ENCODE measurements around the gene HTR1B.

Gene HTR1B

DNA sequence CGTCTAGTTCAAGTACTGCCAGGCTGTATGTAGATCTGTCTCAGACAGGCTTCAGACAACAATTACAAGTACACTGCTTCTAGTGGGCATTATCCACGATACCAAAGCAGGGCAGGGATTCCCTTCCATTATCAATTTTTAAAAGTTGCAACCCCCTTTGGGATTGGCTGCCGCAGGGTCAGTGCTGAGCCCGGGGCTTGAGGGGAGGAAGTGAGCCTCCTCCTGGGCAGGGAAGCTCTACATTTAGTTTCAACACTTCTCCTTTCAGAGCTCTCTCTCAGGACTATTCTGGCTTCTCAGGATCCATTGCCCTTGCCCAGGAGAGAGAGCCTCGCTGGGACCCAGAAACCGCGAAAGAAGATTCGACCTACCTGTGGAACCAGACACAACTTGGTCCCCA lies 1.5 kb downstream of the HTR1B start:
- Histone ChIP-seq H3K36me3 (ENCODE audit: control insufficient read depth in 1 of 2, insufficient read depth in 2 of 2, low read depth in 1 of 2, low read length in 2 of 2) (no peaks in the 10 kb centered on the region), H2BK12ac (ENCODE audit: low read length in 2 of 2) (peak overlapping the region in 1 of 2 experiments; percentile 46), H3K27ac (ENCODE audit: low read length, poor library complexity, severe bottlenecking) (no peak overlapping the region), H4K91ac (ENCODE audit: low read length) (no peak overlapping the region), H2AFZ (ENCODE audit: low read depth, low read length) (peak overlapping the region; percentile 47), H3K9me3 (ENCODE audit: control insufficient read depth, low read length) (peaks cover 4% of the 10 kb centered on the region), H3K4ac (ENCODE audit: low read depth in 1 of 2, low read length in 2 of 2) (peak overlapping the region in 1 of 2 experiments; percentile 76), H2BK120ac (ENCODE audit: low read depth, low read length) (no peak overlapping the region), H3K9ac (ENCODE audit: low read length) (no peak overlapping the region), H3K14ac (ENCODE audit: low read length in 2 of 2) (peak overlapping the region in 1 of 2 experiments; percentile 37), H3K27me3 (ENCODE audit: control insufficient read depth in 1 of 2, insufficient read depth in 1 of 2, low read length in 2 of 2) (peaks cover 3 to 50% of the 10 kb centered on the region in 2 experiments), H3K4me1 (ENCODE audit: control insufficient read depth, insufficient read depth, low read depth, low read length) (peaks cover 24% of the 10 kb centered on the region), H2BK5ac (ENCODE audit: low read depth, low read length, poor library complexity, severe bottlenecking) (no peak overlapping the region), H3K18ac (ENCODE audit: low read depth in 1 of 2, low read length in 2 of 2) (peak overlapping the region in 1 of 2 experiments; percentile 34), H3K4me2 (ENCODE audit: low read length, poor library complexity, severe bottlenecking) (no peak overlapping the region), H3K79me1 (replicated peaks; ENCODE audit: low read length, poor library complexity, severe bottlenecking) (peaks cover 1% of the 10 kb centered on the region), H2AK5ac (ENCODE audit: low read length, severe bottlenecking) (no peak overlapping the region), H3K4me3 (ENCODE audit: insufficient read depth in 1 of 2, low read depth in 1 of 2, low read length in 2 of 2) (no peak overlapping the region), H3K23ac (ENCODE audit: low read length in 2 of 2) (no peak overlapping the region), H4K8ac (ENCODE audit: low read length) (no peak overlapping the region), H2BK15ac (ENCODE audit: low read depth, poor library complexity, severe bottlenecking) (no peak overlapping the region)
- DNase-seq = peak; percentile 30
- WGBS = 76% methylated on average over 8 of the region's 8 CpGs

DNA sequence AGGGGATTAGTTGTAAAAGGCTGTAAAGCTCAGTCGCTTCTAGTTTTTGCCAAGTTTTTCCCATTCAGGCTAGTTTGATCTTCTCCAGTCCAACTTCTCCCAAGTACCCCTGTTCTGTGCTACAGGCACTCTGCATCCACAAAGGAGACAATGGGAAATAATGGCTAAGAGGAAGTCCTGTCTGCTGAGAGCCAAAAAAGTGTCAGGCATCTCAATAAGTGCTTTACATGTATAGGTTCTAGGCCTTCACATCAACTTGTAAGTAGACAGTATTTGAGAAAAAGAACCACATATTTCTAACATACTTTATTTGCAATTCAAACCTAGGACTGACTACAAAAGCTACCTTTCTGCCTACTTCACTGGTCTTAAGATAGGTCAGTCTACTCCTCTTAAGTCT lies 4.9 kb downstream of the HTR1B start:
- H3K9ac ChIP-seq (ENCODE audit: low read length) = no peak overlapping the region
- no peaks in the 10 kb centered on the region for H3K36me3 ChIP-seq (ENCODE audit: control insufficient read depth in 1 of 2, insufficient read depth in 2 of 2, low read depth in 1 of 2, low read length in 2 of 2)
- no peak for DNase-seq
- H2BK12ac ChIP-seq (ENCODE audit: low read length in 2 of 2) = no peak overlapping the region
- H3K9me3 ChIP-seq (ENCODE audit: control insufficient read depth, low read length) = peaks cover 4% of the 10 kb centered on the region
- no peak overlapping the region for H2AK5ac ChIP-seq (ENCODE audit: low read length, severe bottlenecking)
- no peak overlapping the region for H2AFZ ChIP-seq (ENCODE audit: low read depth, low read length)
- no peak overlapping the region for H3K27ac ChIP-seq (ENCODE audit: low read length, poor library complexity, severe bottlenecking)
- H4K91ac ChIP-seq (ENCODE audit: low read length) = no peak overlapping the region
- WGBS = 50% methylated on average over 1 of the region's 1 CpG
- peaks cover 12% of the 10 kb centered on the region for H3K4me1 ChIP-seq (ENCODE audit: control insufficient read depth, insufficient read depth, low read depth, low read length)
- H2BK120ac ChIP-seq (ENCODE audit: low read depth, low read length) = no peak overlapping the region
- no peak overlapping the region for H3K14ac ChIP-seq (ENCODE audit: low read length in 2 of 2)
- H3K4ac ChIP-seq (ENCODE audit: low read depth in 1 of 2, low read length in 2 of 2) = no peak overlapping the region
- H3K27me3 ChIP-seq (ENCODE audit: control insufficient read depth in 1 of 2, insufficient read depth in 1 of 2, low read length in 2 of 2) = peaks cover 0 to 25% of the 10 kb centered on the region in 2 experiments
- H3K4me3 ChIP-seq (ENCODE audit: insufficient read depth in 1 of 2, low read depth in 1 of 2, low read length in 2 of 2) = no peak overlapping the region
- no peak overlapping the region for H4K8ac ChIP-seq (ENCODE audit: low read length)
- H2BK15ac ChIP-seq (ENCODE audit: low read depth, poor library complexity, severe bottlenecking) = no peak overlapping the region
- H3K23ac ChIP-seq (ENCODE audit: low read length in 2 of 2) = no peak overlapping the region
- no peak overlapping the region for H2BK5ac ChIP-seq (ENCODE audit: low read depth, low read length, poor library complexity, severe bottlenecking)
- no peak overlapping the region for H3K4me2 ChIP-seq (ENCODE audit: low read length, poor library complexity, severe bottlenecking)
- peaks cover 1% of the 10 kb centered on the region for H3K79me1 ChIP-seq (replicated peaks; ENCODE audit: low read length, poor library complexity, severe bottlenecking)
- H3K18ac ChIP-seq (ENCODE audit: low read depth in 1 of 2, low read length in 2 of 2) = no peak overlapping the region

- Histone ChIP-seq H3K9me3 (ENCODE audit: control insufficient read depth, low read length) (peaks cover 4% of the 10 kb centered on the region), H2BK5ac (ENCODE audit: low read depth, low read length, poor library complexity, severe bottlenecking) (no peak overlapping the region), H3K14ac (ENCODE audit: low read length in 2 of 2) (no peak overlapping the region), H2BK12ac (ENCODE audit: low read length in 2 of 2) (no peak overlapping the region), H4K8ac (ENCODE audit: low read length) (no peak overlapping the region), H2AK5ac (ENCODE audit: low read length, severe bottlenecking) (no peak overlapping the region), H3K9ac (ENCODE audit: low read length) (peak overlapping the region; percentile 47), H3K4me2 (ENCODE audit: low read length, poor library complexity, severe bottlenecking) (no peak overlapping the region), H4K91ac (ENCODE audit: low read length) (no peak overlapping the region), H3K4me3 (ENCODE audit: insufficient read depth in 1 of 2, low read depth in 1 of 2, low read length in 2 of 2) (peak overlapping the region in 1 of 2 experiments; percentile 25), H3K27me3 (ENCODE audit: control insufficient read depth in 1 of 2, insufficient read depth in 1 of 2, low read length in 2 of 2) (peaks cover 0 to 19% of the 10 kb centered on the region in 2 experiments), H3K36me3 (ENCODE audit: control insufficient read depth in 1 of 2, insufficient read depth in 2 of 2, low read depth in 1 of 2, low read length in 2 of 2) (no peaks in the 10 kb centered on the region), H2BK15ac (ENCODE audit: low read depth, poor library complexity, severe bottlenecking) (no peak overlapping the region), H3K18ac (ENCODE audit: low read depth in 1 of 2, low read length in 2 of 2) (no peak overlapping the region), H3K79me1 (replicated peaks; ENCODE audit: low read length, poor library complexity, severe bottlenecking) (peaks cover 1% of the 10 kb centered on the region), H2BK120ac (ENCODE audit: low read depth, low read length) (no peak overlapping the region), H3K27ac (ENCODE audit: low read length, poor library complexity, severe bottlenecking) (no peak overlapping the region), H2AFZ (ENCODE audit: low read depth, low read length) (no peak overlapping the region), H3K23ac (ENCODE audit: low read length in 2 of 2) (no peak overlapping the region), H3K4me1 (ENCODE audit: control insufficient read depth, insufficient read depth, low read depth, low read length) (peaks cover 6% of the 10 kb centered on the region), H3K4ac (ENCODE audit: low read depth in 1 of 2, low read length in 2 of 2) (no peak overlapping the region)
- DNase-seq = peak; percentile 95
- WGBS = 21% methylated on average over 5 of the region's 6 CpGs
Measured at GRCh38 chr6:77457720-77458349, 5.5 kb downstream of the HTR1B start.

- Histone ChIP-seq H3K79me1 (replicated peaks; ENCODE audit: low read length, poor library complexity, severe bottlenecking) (no peaks in the 10 kb centered on the region), H3K23ac (ENCODE audit: low read length in 2 of 2) (no peak overlapping the region), H2BK12ac (ENCODE audit: low read length in 2 of 2) (peak overlapping the region in 1 of 2 experiments; percentile 96), H4K8ac (ENCODE audit: low read length) (peak overlapping the region; percentile 52), H3K4me3 (ENCODE audit: insufficient read depth in 1 of 2, low read depth in 1 of 2, low read length in 2 of 2) (peak overlapping the region in 1 of 2 experiments; percentile 25), H3K9ac (ENCODE audit: low read length) (peak overlapping the region; percentile 47), H3K9me3 (ENCODE audit: control insufficient read depth, low read length) (no peaks in the 10 kb centered on the region), H3K36me3 (ENCODE audit: control insufficient read depth in 1 of 2, insufficient read depth in 2 of 2, low read depth in 1 of 2, low read length in 2 of 2) (no peaks in the 10 kb centered on the region), H2BK120ac (ENCODE audit: low read depth, low read length) (peak overlapping the region; percentile 75), H3K4ac (ENCODE audit: low read depth in 1 of 2, low read length in 2 of 2) (peak overlapping the region in 1 of 2 experiments; percentile 9), H3K27me3 (ENCODE audit: control insufficient read depth in 1 of 2, insufficient read depth in 1 of 2, low read length in 2 of 2) (peaks cover 0 to 8% of the 10 kb centered on the region in 2 experiments), H3K18ac (ENCODE audit: low read depth in 1 of 2, low read length in 2 of 2) (peak overlapping the region; percentile 15 to 79), H2AK5ac (ENCODE audit: low read length, severe bottlenecking) (peak overlapping the region; percentile 28), H2BK15ac (ENCODE audit: low read depth, poor library complexity, severe bottlenecking) (no peak overlapping the region), H3K4me1 (ENCODE audit: control insufficient read depth, insufficient read depth, low read depth, low read length) (no peaks in the 10 kb centered on the region), H4K91ac (ENCODE audit: low read length) (peak overlapping the region; percentile 20), H3K14ac (ENCODE audit: low read length in 2 of 2) (no peak overlapping the region), H3K4me2 (ENCODE audit: low read length, poor library complexity, severe bottlenecking) (no peak overlapping the region), H2BK5ac (ENCODE audit: low read depth, low read length, poor library complexity, severe bottlenecking) (no peak overlapping the region), H3K27ac (ENCODE audit: low read length, poor library complexity, severe bottlenecking) (peak overlapping the region; percentile 73), H2AFZ (ENCODE audit: low read depth, low read length) (no peak overlapping the region)
- DNase-seq = peak; percentile 98
- WGBS = 0% methylated on average over 1 of the region's 5 CpGs
Measured at GRCh38 chr6:77456531-77457248, 6.6 kb downstream of the HTR1B start.

Measured in mesenchymal stem cell (in vitro differentiated cells and primary cell).